SH-SY5Y (cell line): ENCODE data around the gene ARF3.

ENCODE experiments used
- GATA2 ChIP-seq: IDR thresholded peaks from 2 replicates; pipeline ENCODE4 v1.6.1; 2011; ENCODE audit warnings: mild to moderate bottlenecking, low read depth, low read length
- GATA3 ChIP-seq: IDR thresholded peaks from 2 replicates; pipeline ENCODE4 v1.6.1; 2011; ENCODE audit warnings: low read depth, mild to moderate bottlenecking, low read length, moderate library complexity

DNA sequence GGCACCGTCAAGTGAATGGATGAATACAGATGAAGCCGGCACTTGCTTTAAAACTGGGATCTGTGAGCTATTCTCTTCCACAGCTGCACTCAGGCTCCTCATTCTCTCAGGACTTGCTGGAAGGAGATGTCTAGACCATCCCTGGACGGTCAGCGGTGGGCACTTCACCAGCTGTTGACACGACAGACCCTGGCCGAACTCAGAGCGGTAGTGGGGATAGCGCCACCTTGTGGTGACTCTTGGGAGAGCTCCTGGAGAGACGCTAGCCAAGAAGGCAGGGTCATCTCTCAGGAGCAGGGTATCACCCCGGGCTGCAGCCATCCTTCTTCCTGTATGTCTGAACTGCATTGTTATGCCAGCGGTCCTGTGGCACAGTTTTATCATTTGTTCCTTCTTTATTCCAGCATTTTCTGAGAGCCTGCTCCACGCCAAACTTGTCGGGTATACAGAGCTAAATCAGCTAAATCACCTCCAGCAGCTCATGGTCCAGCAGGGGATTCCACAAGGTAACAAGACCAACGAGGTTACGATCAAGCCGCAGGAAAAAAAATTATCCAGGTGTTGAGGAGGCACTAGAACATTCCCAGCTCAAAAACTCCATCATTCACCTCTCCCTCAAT is 30.9 kb upstream of the ARF3 start:
- no peak for TF ChIP-seq GATA2
- TF ChIP-seq GATA3: no peak
